NCI-H2029 treated with DMSO at 0.1 percent for 48 hours (cell line): Measurements from ENCODE around the gene CDC42SE1.
"Not testable (repeated sequence)": the region's sequence is repeated elsewhere in the genome, so short reads cannot be mapped to it uniquely, and the experiment has no call there.

ENCODE experiments used
- DNase-seq: peaks from one replicate; lab custom pipeline; 2025; lab: John Stamatoyannopoulos, UW

The CDC42SE1 gene

GRCh38 chr1:151059109-151060006 lies at the start of gene CDC42SE1:
TSS of gene CDC42SE1 (minus strand) at chr1:151059622. CDS start at chr1:151055730, 3,892 bp downstream.
- DNase-seq, result no peak

GRCh38 chr1:151108331-151108730 lies 48.9 kb upstream of the CDC42SE1 start:
- no peak for DNase-seq

- no peak for DNase-seq
Measured at GRCh38 chr1:151106894-151107293, 47.5 kb upstream of the CDC42SE1 start.

GRCh38 chr1:151104630-151105029 lies 45.2 kb upstream of the CDC42SE1 start:
- no peak for DNase-seq

- no peak for DNase-seq
Measured at GRCh38 chr1:151098126-151098525, 38.7 kb upstream of the CDC42SE1 start.

- not testable (repeated sequence) for DNase-seq
Measured at GRCh38 chr1:151097426-151097825, 38.0 kb upstream of the CDC42SE1 start.

GRCh38 chr1:151085953-151086559 lies 26.6 kb upstream of the CDC42SE1 start:
- no peak for DNase-seq

GRCh38 chr1:151072224-151072623 lies 12.8 kb upstream of the CDC42SE1 start:
- DNase-seq, result no peak

GRCh38 chr1:151070474-151071276 lies 11.3 kb upstream of the CDC42SE1 start, which contains the start of gene GABPB2:
TSS of gene GABPB2 (plus strand) at chr1:151070761. CDS start at chr1:151088190, 17,429 bp downstream.
- DNase-seq, result peak; percentile 74

- DNase-seq, result no peak
Measured at GRCh38 chr1:151069103-151069486, 9.7 kb upstream of the CDC42SE1 start.

- no peak for DNase-seq
Measured at GRCh38 chr1:151067185-151067584, 7.8 kb upstream of the CDC42SE1 start.

GRCh38 chr1:151065089-151065645 lies 5.7 kb upstream of the CDC42SE1 start:
- DNase-seq, result no peak

- DNase-seq, result no peak
Measured at GRCh38 chr1:151062741-151063371, 3.4 kb upstream of the CDC42SE1 start.

GRCh38 chr1:151061704-151062103 lies 2.3 kb upstream of the CDC42SE1 start:
- no peak for DNase-seq

GRCh38 chr1:151060657-151061421 lies 1.4 kb upstream of the CDC42SE1 start:
- DNase-seq, result no peak

- DNase-seq, result no peak
Measured at GRCh38 chr1:151060007-151060656, 710 bp upstream of the CDC42SE1 start, which contains the start of gene MLLT11. TSS of gene MLLT11 (plus strand) at chr1:151060397. CDS start at chr1:151067225, 6,828 bp downstream.

GRCh38 chr1:151058692-151059091 lies 730 bp downstream of the CDC42SE1 start:
- DNase-seq, result peak; percentile 11

- no peak for DNase-seq
Measured at GRCh38 chr1:151056149-151056548, 3.3 kb downstream of the CDC42SE1 start.

- DNase-seq, result no peak
Measured at GRCh38 chr1:151055581-151055980, 3.8 kb downstream of the CDC42SE1 start.

- DNase-seq, result no peak
Measured at GRCh38 chr1:151054971-151055547, 4.4 kb downstream of the CDC42SE1 start.
